Keratinocyte (primary cell): Measurements from ENCODE around the gene KRT38. TPM values are rescaled to one million over a fixed set of nuclear protein-coding genes. Genes with fewer than 3 reads are reported as not detected.

Experiments used
- DNase-seq: peaks from one replicate; pipeline ENCODE4 v3.0.0-alpha.2; 2011; ENCODE audit warnings: low read depth, missing footprints, low spot score
- FAIRE-seq: peaks from 2 replicates; lab custom pipeline; 2011; peaks lifted over from hg19 to GRCh38; lab: Jason Lieb, UNC
- H2AFZ ChIP-seq: 2 replicates; pipeline ENCODE4 v1.6.0; 2012; ENCODE audit warnings: low read length, control low read depth, inconsistent platforms; ENCODE audit not compliant: control insufficient read depth
- H3K27ac ChIP-seq: 2 replicates; pipeline ENCODE4 v1.5.1; 2011; ENCODE audit warnings: low read length; ENCODE audit not compliant: control insufficient read depth, insufficient read depth
- H3K27me3 ChIP-seq: 3 replicates; pipeline ENCODE4 v1.6.0; 2011; ENCODE audit warnings: low read length; ENCODE audit not compliant: control insufficient read depth, insufficient read depth; ENCODE audit errors: extremely low read depth
- H3K36me3 ChIP-seq, 2 experiments: 2 replicates in 1 of 2; 3 replicates in 1 of 2; pipeline ENCODE4 v1.5.1; 2011; ENCODE audit warnings: low read length in 2 of 2, mild to moderate bottlenecking in 1 of 2; ENCODE audit not compliant: control insufficient read depth in 2 of 2, insufficient read depth in 2 of 2; ENCODE audit errors: extremely low read depth in 1 of 2
- H3K4me1 ChIP-seq: 3 replicates; pipeline ENCODE4 v1.5.1; 2011; ENCODE audit warnings: low read length; ENCODE audit not compliant: control insufficient read depth, insufficient read depth; ENCODE audit errors: extremely low read depth
- H3K4me2 ChIP-seq: 3 replicates; pipeline ENCODE4 v1.6.0; 2011; ENCODE audit warnings: low read depth, low read length; ENCODE audit not compliant: control insufficient read depth, insufficient read depth; ENCODE audit errors: extremely low read depth
- H3K4me3 ChIP-seq, 3 experiments: fragments of 200-600 bp in 1 of 3; sonication (generic) in 1 of 3; 2 replicates in 2 of 3; 3 replicates in 1 of 3; pipeline ENCODE4 v1.5.1; 2011 to 2016; ENCODE audit warnings: low read length in 3 of 3, mild to moderate bottlenecking in 3 of 3, control low read depth in 2 of 3, inconsistent platforms in 1 of 3, low read depth in 1 of 3, mixed read lengths in 1 of 3, mixed run types in 1 of 3, moderate library complexity in 1 of 3; ENCODE audit not compliant: control insufficient read depth in 2 of 3, insufficient read depth in 2 of 3; ENCODE audit errors: extremely low read depth in 1 of 3
- H3K79me2 ChIP-seq: 2 replicates; pipeline ENCODE4 v1.6.0; 2012; ENCODE audit warnings: low read length; ENCODE audit not compliant: control insufficient read depth, insufficient read depth
- H3K9ac ChIP-seq: 3 replicates; pipeline ENCODE4 v1.6.0; 2011; ENCODE audit warnings: low read length; ENCODE audit not compliant: control insufficient read depth, insufficient read depth; ENCODE audit errors: extremely low read depth
- H3K9me1 ChIP-seq: 3 replicates; pipeline ENCODE4 v1.6.0; 2011; ENCODE audit warnings: low read length; ENCODE audit not compliant: control insufficient read depth, insufficient read depth; ENCODE audit errors: extremely low read depth
- H3K9me3 ChIP-seq: 2 replicates; pipeline ENCODE4 v1.5.1; 2012; ENCODE audit warnings: low read depth, low read length; ENCODE audit not compliant: control insufficient read depth
- H4K20me1 ChIP-seq: 3 replicates; pipeline ENCODE4 v1.6.0; 2011; ENCODE audit warnings: low read length; ENCODE audit not compliant: control insufficient read depth, insufficient read depth; ENCODE audit errors: extremely low read depth
- CTCF ChIP-seq, 3 experiments: IDR thresholded peaks in 1 of 3; conservative IDR thresholded peaks in 1 of 3; optimal IDR thresholded peaks in 1 of 3; 2 replicates in 2 of 3; 3 replicates in 1 of 3; pipeline versions ENCODE3 to v1.5.1; 2011; ENCODE audit warnings: low read length in 3 of 3, mild to moderate bottlenecking in 3 of 3, moderate library complexity in 2 of 3, control low read depth in 1 of 3, inconsistent platforms in 1 of 3; ENCODE audit not compliant: insufficient read depth in 2 of 3; ENCODE audit errors: extremely low read depth in 1 of 3
- EZH2 ChIP-seq: IDR thresholded peaks from one replicate; pipeline ENCODE4 v1.6.1; 2012; ENCODE audit warnings: inconsistent platforms, mild to moderate bottlenecking, low read length, moderate library complexity
- dilution Hi-C: fragments of 300-500 bp; cut with MboI; formaldehyde crosslinking; loops from one replicate; pipeline ENCODE4 v1.7.0; 2020; ENCODE audit warnings: low sequenced_read_pairs; ENCODE audit not compliant: extremely low pct_ligation_motif_present
- polyA plus RNA-seq, 5 experiments: library from polyadenylated mRNA; depleted of rRNA in 3 of 5; stranded (reverse) in 3 of 5; stranded (forward) in 1 of 5; unstranded in 1 of 5; fragments of >200 nt; gene quantifications; 1 replicate in 1 of 5; 2 replicates in 3 of 5; 3 replicates in 1 of 5; pipeline versions ENCODE4 v1.2.1 to v1.2.3, GENCODE V29; 2011 to 2012; ENCODE audit warnings: missing spikeins in 2 of 5, low read depth in 1 of 5, low replicate concordance in 1 of 5

The KRT38 gene
- polyA plus RNA-seq, 1 donor (not counting 4 experiments of a cell fraction or from before 2014, with no cell fraction given): not detected

GRCh38 chr17:41448506-41448905 is 7.7 kb upstream of the KRT38 start:
- DNase-seq (no peak), FAIRE-seq (no peak)
- Histone ChIP-seq H3K9me1 (no peaks in the 10 kb centered on the region), H3K79me2 (no peaks in the 10 kb centered on the region), H3K27ac (no peak overlapping the region), H2AFZ (no peak overlapping the region), H3K4me3 (no peak overlapping the region), H3K36me3 (no peaks in the 10 kb centered on the region), H3K4me2 (no peak overlapping the region), H3K9me3 (no peaks in the 10 kb centered on the region), H3K4me1 (peaks cover 11% of the 10 kb centered on the region), H3K9ac (no peak overlapping the region), H4K20me1 (no peaks in the 10 kb centered on the region), H3K27me3 (no peaks in the 10 kb centered on the region)
- dilution Hi-C loops: no loop called here
- TF ChIP-seq EZH2 (no peak), CTCF (optimal IDR thresholded peaks at IDR 0.05 in 1 of 3, IDR thresholded peaks at IDR 0.05 in 1 of 3, conservative IDR thresholded peaks at IDR 0.05 in 1 of 3; ENCODE audit: extremely low read depth in 1 of 3, insufficient read depth in 2 of 3, low read length in 3 of 3) (no peak)

GRCh38 chr17:41446806-41447205 is 6.0 kb upstream of the KRT38 start:
- Histone ChIP-seq H3K27ac (no peak overlapping the region), H3K9ac (no peak overlapping the region), H3K27me3 (peaks cover 4% of the 10 kb centered on the region), H3K79me2 (no peaks in the 10 kb centered on the region), H3K4me2 (no peak overlapping the region), H2AFZ (no peak overlapping the region), H3K36me3 (no peaks in the 10 kb centered on the region), H4K20me1 (no peaks in the 10 kb centered on the region), H3K4me1 (peaks cover 11% of the 10 kb centered on the region), H3K4me3 (no peak overlapping the region), H3K9me1 (no peaks in the 10 kb centered on the region), H3K9me3 (no peaks in the 10 kb centered on the region)
- FAIRE-seq (no peak), DNase-seq (no peak)
- TF ChIP-seq EZH2: no peak
- TF ChIP-seq CTCF (optimal IDR thresholded peaks at IDR 0.05 in 1 of 3, IDR thresholded peaks at IDR 0.05 in 1 of 3, conservative IDR thresholded peaks at IDR 0.05 in 1 of 3; ENCODE audit: extremely low read depth in 1 of 3, insufficient read depth in 2 of 3, low read length in 3 of 3): no peak
- dilution Hi-C loops: no loop called here
